MM.1S (cell line): ENCODE measurements around the gene BHMT2.

Experiments used
- CTCF ChIP-seq: fragments of 300-600 bp; sonication (generic); IDR thresholded peaks from 2 replicates; pipeline ENCODE4 v1.5.1; 2016; ENCODE audit warnings: antibody characterized with exemption, low read length, mixed read lengths
- EZH2phosphoT487 ChIP-seq: fragments of 300-600 bp; sonication (generic); IDR thresholded peaks from 2 replicates; pipeline ENCODE4 v1.6.1; 2018; ENCODE audit warnings: antibody characterized with exemption, low read length

- TF ChIP-seq EZH2phosphoT487 = no peak
- TF ChIP-seq CTCF = no peak
Measured at GRCh38 chr5:79050498-79050897, 19.1 kb upstream of the BHMT2 start.
